IMR-90 (cell line): ENCODE measurements around the gene GK. TPM values are rescaled to one million over a fixed set of nuclear protein-coding genes. Genes with fewer than 3 reads are reported as not detected.

ENCODE experiments used
- ATAC-seq: fragments of 200-7000 bp; cut with Tn5 transposase; 2 replicates; pipeline ENCODE4 v1.9.1; 2020; ENCODE audit warnings: low read depth, mild to moderate bottlenecking, moderate library complexity
- BruUV-seq: library from RNA; stranded (reverse); fragments of 400-500 nt; replicated peaks from 2 replicates; lab custom pipeline; 2021; lab: Mats Ljungman, UMichigan
- CTCF ChIA-PET: fragments of 300-600 bp; formaldehyde crosslinking; extraction: SDS; loops from one replicate; lab custom pipeline; 2021; ENCODE audit warnings: antibody characterized with exemption; lab: Yijun Ruan, JAX
- POLR2A ChIA-PET: fragments of 300-600 bp; sonication (Branson Sonifier 250); formaldehyde crosslinking; loops from one replicate; lab custom pipeline; 2022; ENCODE audit warnings: antibody characterized with exemption; ENCODE audit not compliant: unreplicated experiment; lab: Charles Lee
- DNase-seq: peaks from one replicate; pipeline ENCODE4 v3.0.0; 2013
- H2AFZ ChIP-seq: replicated peaks from 2 replicates; pipeline ENCODE3; 2013; ENCODE audit warnings: low read length, mild to moderate bottlenecking; ENCODE audit not compliant: poor library complexity
- H2AK5ac ChIP-seq: 2 replicates; pipeline ENCODE4 v1.6.1; 2013; ENCODE audit warnings: low read depth, low read length, inconsistent platforms
- H2AK9ac ChIP-seq: replicated peaks from 2 replicates; pipeline ENCODE3; 2013; ENCODE audit warnings: mild to moderate bottlenecking, low read depth, low read length, moderate library complexity; ENCODE audit not compliant: poor library complexity
- H2BK120ac ChIP-seq: 2 replicates; pipeline ENCODE4 v1.6.1; 2013; ENCODE audit warnings: low read depth, low read length, inconsistent platforms
- H2BK15ac ChIP-seq: 3 replicates; pipeline ENCODE4 v1.6.1; 2013; ENCODE audit warnings: low read depth, low read length, inconsistent platforms
- H2BK20ac ChIP-seq: 2 replicates; pipeline ENCODE4 v1.6.1; 2013; ENCODE audit warnings: low read depth, mild to moderate bottlenecking, inconsistent platforms, low read length, moderate library complexity
- H2BK5ac ChIP-seq: 2 replicates; pipeline ENCODE4 v1.6.1; 2013; ENCODE audit warnings: mild to moderate bottlenecking, low read depth, low read length, inconsistent platforms; ENCODE audit not compliant: poor library complexity, severe bottlenecking
- H3K14ac ChIP-seq: replicated peaks from 2 replicates; pipeline ENCODE4 v1.6.1; 2013; ENCODE audit warnings: low read depth, low read length, inconsistent platforms
- H3K18ac ChIP-seq: 2 replicates; pipeline ENCODE4 v1.6.1; 2013; ENCODE audit warnings: low read depth, low read length, control low read depth
- H3K23ac ChIP-seq: 2 replicates; pipeline ENCODE4 v1.6.1; 2013; ENCODE audit warnings: low read depth, low read length, inconsistent platforms
- H3K27ac ChIP-seq: 2 replicates; pipeline ENCODE4 v1.5.1; 2013; ENCODE audit warnings: mild to moderate bottlenecking, control low read depth, low read length; ENCODE audit not compliant: insufficient read depth
- H3K27me3 ChIP-seq: 2 replicates; pipeline ENCODE4 v1.6.1; 2013; ENCODE audit warnings: low read length; ENCODE audit not compliant: control insufficient read depth, insufficient read depth
- H3K36me3 ChIP-seq: 2 replicates; pipeline ENCODE4 v1.6.1; 2013; ENCODE audit warnings: low read length, mixed read lengths; ENCODE audit not compliant: control insufficient read depth, insufficient read depth
- H3K4ac ChIP-seq: 2 replicates; pipeline ENCODE4 v1.6.1; 2013; ENCODE audit warnings: low read depth, low read length, inconsistent platforms
- H3K4me1 ChIP-seq: 2 replicates; pipeline ENCODE4 v1.6.1; 2013; ENCODE audit warnings: low read length, mixed read lengths; ENCODE audit not compliant: control insufficient read depth, insufficient read depth
- H3K4me2 ChIP-seq: 2 replicates; pipeline ENCODE4 v1.6.1; 2013; ENCODE audit warnings: low read depth, mild to moderate bottlenecking, control low read depth, low read length, moderate library complexity
- H3K4me3 ChIP-seq: 2 replicates; pipeline ENCODE4 v1.5.1; 2013; ENCODE audit warnings: low read depth, mild to moderate bottlenecking, control low read depth, low read length, moderate library complexity; ENCODE audit not compliant: insufficient read depth
- H3K56ac ChIP-seq: 2 replicates; pipeline ENCODE4 v1.6.1; 2013; ENCODE audit warnings: low read length, inconsistent platforms; ENCODE audit not compliant: insufficient read depth; ENCODE audit errors: extremely low read depth
- H3K79me1 ChIP-seq, 2 experiments: 2 replicates each; pipeline ENCODE4 v1.6.1; 2013; ENCODE audit warnings: low read length in 2 of 2, inconsistent platforms in 1 of 2, low read depth in 1 of 2
- H3K9ac ChIP-seq: 2 replicates; pipeline ENCODE4 v1.6.1; 2013; ENCODE audit warnings: low read depth, low read length, control low read depth
- H3K9me1 ChIP-seq: 2 replicates; pipeline ENCODE4 v1.6.1; 2013; ENCODE audit warnings: low read length, inconsistent platforms; ENCODE audit not compliant: insufficient read depth
- H3K9me3 ChIP-seq: 2 replicates; pipeline ENCODE4 v1.6.1; 2013; ENCODE audit warnings: low read length; ENCODE audit not compliant: control insufficient read depth, insufficient read depth
- H4K20me1 ChIP-seq: 2 replicates; pipeline ENCODE4 v1.6.1; 2013; ENCODE audit warnings: low read length, inconsistent platforms; ENCODE audit not compliant: insufficient read depth
- H4K5ac ChIP-seq: 2 replicates; pipeline ENCODE4 v1.6.1; 2013; ENCODE audit warnings: mild to moderate bottlenecking, low read depth, low read length, control low read depth
- H4K8ac ChIP-seq, 2 experiments: 2 replicates each; pipeline ENCODE4 v1.6.1; 2013; ENCODE audit warnings: low read depth in 2 of 2, low read length in 2 of 2, control low read depth in 1 of 2, inconsistent platforms in 1 of 2
- H4K91ac ChIP-seq: 2 replicates; pipeline ENCODE4 v1.6.1; 2013; ENCODE audit warnings: low read depth, low read length, inconsistent platforms; ENCODE audit not compliant: insufficient read depth
- CEBPB ChIP-seq: IDR thresholded peaks from 2 replicates; pipeline ENCODE4 v1.6.1; 2012; ENCODE audit warnings: low read depth, low read length, improper control_type of control experiment
- CHD1 ChIP-seq: IDR thresholded peaks from 2 replicates; pipeline ENCODE4 v1.6.1; 2012; ENCODE audit warnings: low read depth, low read length, improper control_type of control experiment
- FOS ChIP-seq: fragments of 150-350 bp; IDR thresholded peaks from 2 replicates; pipeline ENCODE4 v1.6.1; 2016; ENCODE audit warnings: low read depth, low read length
- MAFK ChIP-seq: IDR thresholded peaks from 2 replicates; pipeline ENCODE4 v1.6.1; 2012; ENCODE audit warnings: low read depth, low read length, improper control_type of control experiment
- MAZ ChIP-seq: IDR thresholded peaks from 2 replicates; pipeline ENCODE4 v1.6.1; 2012; ENCODE audit warnings: low read depth, mild to moderate bottlenecking, low read length, improper control_type of control experiment, moderate library complexity, borderline replicate concordance
- MXI1 ChIP-seq: IDR thresholded peaks from 2 replicates; pipeline ENCODE4 v1.6.1; 2012; ENCODE audit warnings: low read depth, mild to moderate bottlenecking, low read length, moderate library complexity, borderline replicate concordance
- NFE2L2 ChIP-seq: fragments of 150-350 bp; IDR thresholded peaks from 2 replicates; pipeline ENCODE4 v1.6.1; 2016; ENCODE audit warnings: low read depth, mild to moderate bottlenecking, low read length
- POLR2A ChIP-seq: IDR thresholded peaks from 2 replicates; pipeline ENCODE4 v1.6.1; 2012; ENCODE audit warnings: mild to moderate bottlenecking, low read depth, low read length
- RAD21 ChIP-seq: IDR thresholded peaks from 2 replicates; pipeline ENCODE4 v1.6.1; 2012; ENCODE audit warnings: low read length, improper control_type of control experiment
- RCOR1 ChIP-seq: IDR thresholded peaks from 2 replicates; pipeline ENCODE4 v1.6.1; 2012; ENCODE audit warnings: mild to moderate bottlenecking, low read length, improper control_type of control experiment; ENCODE audit not compliant: insufficient replicate concordance
- RFX5 ChIP-seq: IDR thresholded peaks from 2 replicates; pipeline ENCODE4 v1.8.0; 2012; ENCODE audit warnings: low read depth, mild to moderate bottlenecking, low read length, moderate library complexity
- SMC3 ChIP-seq: fragments of 150-350 bp; IDR thresholded peaks from 2 replicates; pipeline ENCODE4 v1.6.1; 2016; ENCODE audit warnings: low read depth, mild to moderate bottlenecking, antibody characterized with exemption, low read length, moderate library complexity
- WGBS, 2 experiments: methylation state at CpG; one replicate each; pipeline versions ENCODE4 v1.1.5 to v1.1.7; 2013; ENCODE audit warnings: missing lambda C conversion rate in 2 of 2; ENCODE audit not compliant: insufficient read length in 1 of 2; ENCODE audit errors: extremely low coverage in 2 of 2; 5-methylcytosine and 5-hydroxymethylcytosine counted together
- dilution Hi-C: fragments of 300-500 bp; cut with HindIII; formaldehyde crosslinking; loops from one replicate; pipeline ENCODE4 v1.14.3; 2018; ENCODE audit warnings: low sequenced_read_pairs; ENCODE audit not compliant: unreplicated experiment
- in situ Hi-C: fragments of 300-500 bp; cut with MboI; formaldehyde crosslinking; loops from 3 replicates; pipeline ENCODE4 v1.14.3; 2019; ENCODE audit warnings: low sequenced_read_pairs, inconsistent platforms, mixed read lengths
- intact Hi-C: fragments of 100-400 bp; cut with micrococcal nuclease; formaldehyde crosslinking; loops from 2 replicates; pipeline ENCODE4 v1.10.0; 2022
- polyA plus RNA-seq, 3 experiments: library from polyadenylated mRNA; depleted of rRNA; stranded (reverse); fragments of >200 nt; gene quantifications; 2 replicates each; pipeline ENCODE4 v1.2.3, GENCODE V29; 2012; ENCODE audit warnings: low replicate concordance in 1 of 3
- total RNA-seq: library from RNA; depleted of rRNA; stranded (reverse); fragments of >200 nt; gene quantifications from 2 replicates; pipeline ENCODE4 v1.2.3, GENCODE V29; 2012
- TF ChIP-seq, protein P1 (sequence below): fragments of 150-350 bp; IDR thresholded peaks from 2 replicates; pipeline ENCODE4 v1.6.1; 2016; ENCODE audit warnings: low read depth, mild to moderate bottlenecking, low read length, moderate library complexity, borderline replicate concordance
- TF ChIP-seq, protein P2 (sequence below): fragments of 150-350 bp; IDR thresholded peaks from 2 replicates; pipeline ENCODE4 v1.6.1; 2017; ENCODE audit warnings: mild to moderate bottlenecking, antibody characterized with exemption, low read length, low read depth
- TF ChIP-seq, protein P3 (sequence below): conservative IDR thresholded peaks from 2 replicates; pipeline ENCODE4 v1.5.1; 2012; ENCODE audit warnings: mild to moderate bottlenecking, low read depth, low read length, improper control_type of control experiment

GK gene
- total and polyA plus RNA-seq, 2 of the 4 experiments (the other 2 are of a cell fraction): 7.6 to 9.3 TPM

DNA sequence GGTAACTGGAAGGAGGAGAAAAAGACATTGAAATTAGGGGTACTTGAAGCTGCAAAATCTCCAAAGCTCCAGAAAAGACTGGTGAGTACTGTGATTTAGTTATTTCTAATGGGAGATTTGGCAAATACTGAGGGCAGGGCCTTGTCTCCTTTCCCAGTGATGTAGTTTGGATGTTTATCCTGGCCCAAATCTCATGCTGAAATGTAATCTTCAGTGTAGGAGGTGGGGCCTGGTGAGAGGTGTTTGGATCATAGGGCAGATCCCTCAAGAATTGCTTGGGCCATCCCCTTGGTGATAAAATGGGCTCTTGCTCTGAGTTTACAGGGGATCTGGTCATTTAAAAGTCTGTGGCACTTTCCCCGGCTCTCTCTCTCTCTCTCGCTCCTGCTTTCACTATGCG lies 33.1 kb upstream of the GK start:
- peak; percentile 26 for DNase-seq
- POLR2A ChIA-PET: no interaction called here
- no peak overlapping the region for H2AFZ ChIP-seq
- CTCF ChIA-PET: interaction anchor here (0.9 kb wide), 1 partner anchor 116 kb away, joined by 3 read pairs; no protein-coding TSS in a partner anchor
- H4K20me1 ChIP-seq: no peaks in the 10 kb centered on the region
- H3K9me1 ChIP-seq: no peaks in the 10 kb centered on the region; the same call in 1 of the 2 replicates
- no peak overlapping the region for H2AK9ac ChIP-seq
- H4K8ac ChIP-seq: no peak overlapping the region
- no peak overlapping the region for H3K4me3 ChIP-seq
- no peak overlapping the region for H2BK15ac ChIP-seq
- H3K23ac ChIP-seq: no peak overlapping the region
- no peak overlapping the region for H4K91ac ChIP-seq
- H3K27ac ChIP-seq: no peak overlapping the region
- H2BK120ac ChIP-seq: peak overlapping the region; percentile 68; the same call in 1 of the 2 replicates
- H3K79me1 ChIP-seq: no peaks in the 10 kb centered on the region
- H3K14ac ChIP-seq: no peak overlapping the region
- no CpG with 5 or more reads among the region's 3 CpGs for WGBS, 2 experiments
- in situ Hi-C loops (no loop called here), dilution Hi-C loops (no loop called here), intact Hi-C loops (no loop called here)
- no peak overlapping the region for H3K9ac ChIP-seq
- no peak; the same call in 1 of the 2 replicates for ATAC-seq
- H3K9me3 ChIP-seq: peaks cover 7% of the 10 kb centered on the region
- H3K36me3 ChIP-seq: no peaks in the 10 kb centered on the region
- BruUV-seq: no TSS peak
- H2BK5ac ChIP-seq: no peak overlapping the region
- no peak overlapping the region for H2AK5ac ChIP-seq
- H3K18ac ChIP-seq: peak overlapping the region; percentile 53
- no peak overlapping the region for H2BK20ac ChIP-seq
- H3K4me2 ChIP-seq: no peak overlapping the region
- no peak overlapping the region for H3K56ac ChIP-seq
- no peak for TF ChIP-seq CHD1
- TF ChIP-seq POLR2A: no peak
- TF ChIP-seq NFE2L2: no peak
- TF ChIP-seq CEBPB: no peak
- TF ChIP-seq, protein P1, sequence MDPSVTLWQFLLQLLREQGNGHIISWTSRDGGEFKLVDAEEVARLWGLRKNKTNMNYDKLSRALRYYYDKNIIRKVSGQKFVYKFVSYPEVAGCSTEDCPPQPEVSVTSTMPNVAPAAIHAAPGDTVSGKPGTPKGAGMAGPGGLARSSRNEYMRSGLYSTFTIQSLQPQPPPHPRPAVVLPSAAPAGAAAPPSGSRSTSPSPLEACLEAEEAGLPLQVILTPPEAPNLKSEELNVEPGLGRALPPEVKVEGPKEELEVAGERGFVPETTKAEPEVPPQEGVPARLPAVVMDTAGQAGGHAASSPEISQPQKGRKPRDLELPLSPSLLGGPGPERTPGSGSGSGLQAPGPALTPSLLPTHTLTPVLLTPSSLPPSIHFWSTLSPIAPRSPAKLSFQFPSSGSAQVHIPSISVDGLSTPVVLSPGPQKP: no peak
- TF ChIP-seq MXI1: no peak
- TF ChIP-seq, protein P2, sequence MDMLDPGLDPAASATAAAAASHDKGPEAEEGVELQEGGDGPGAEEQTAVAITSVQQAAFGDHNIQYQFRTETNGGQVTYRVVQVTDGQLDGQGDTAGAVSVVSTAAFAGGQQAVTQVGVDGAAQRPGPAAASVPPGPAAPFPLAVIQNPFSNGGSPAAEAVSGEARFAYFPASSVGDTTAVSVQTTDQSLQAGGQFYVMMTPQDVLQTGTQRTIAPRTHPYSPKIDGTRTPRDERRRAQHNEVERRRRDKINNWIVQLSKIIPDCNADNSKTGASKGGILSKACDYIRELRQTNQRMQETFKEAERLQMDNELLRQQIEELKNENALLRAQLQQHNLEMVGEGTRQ: no peak
- TF ChIP-seq, protein P3, sequence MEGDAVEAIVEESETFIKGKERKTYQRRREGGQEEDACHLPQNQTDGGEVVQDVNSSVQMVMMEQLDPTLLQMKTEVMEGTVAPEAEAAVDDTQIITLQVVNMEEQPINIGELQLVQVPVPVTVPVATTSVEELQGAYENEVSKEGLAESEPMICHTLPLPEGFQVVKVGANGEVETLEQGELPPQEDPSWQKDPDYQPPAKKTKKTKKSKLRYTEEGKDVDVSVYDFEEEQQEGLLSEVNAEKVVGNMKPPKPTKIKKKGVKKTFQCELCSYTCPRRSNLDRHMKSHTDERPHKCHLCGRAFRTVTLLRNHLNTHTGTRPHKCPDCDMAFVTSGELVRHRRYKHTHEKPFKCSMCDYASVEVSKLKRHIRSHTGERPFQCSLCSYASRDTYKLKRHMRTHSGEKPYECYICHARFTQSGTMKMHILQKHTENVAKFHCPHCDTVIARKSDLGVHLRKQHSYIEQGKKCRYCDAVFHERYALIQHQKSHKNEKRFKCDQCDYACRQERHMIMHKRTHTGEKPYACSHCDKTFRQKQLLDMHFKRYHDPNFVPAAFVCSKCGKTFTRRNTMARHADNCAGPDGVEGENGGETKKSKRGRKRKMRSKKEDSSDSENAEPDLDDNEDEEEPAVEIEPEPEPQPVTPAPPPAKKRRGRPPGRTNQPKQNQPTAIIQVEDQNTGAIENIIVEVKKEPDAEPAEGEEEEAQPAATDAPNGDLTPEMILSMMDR: no peak
- no peak for TF ChIP-seq MAZ
- TF ChIP-seq RFX5: no peak
- TF ChIP-seq MAFK: no peak
- no peak for TF ChIP-seq FOS
- TF ChIP-seq RAD21: no peak
- no peak for TF ChIP-seq RCOR1
- TF ChIP-seq SMC3: no peak
- H4K5ac ChIP-seq: peak overlapping the region; percentile 35; the same call in 1 of the 2 replicates
- H3K4ac ChIP-seq: no peak overlapping the region; the same call in 1 of the 2 replicates
- H3K4me1 ChIP-seq: peaks cover 2% of the 10 kb centered on the region; the same call in 1 of the 2 replicates
- H3K27me3 ChIP-seq: no peaks in the 10 kb centered on the region
